SHP77 treated with DMSO at 0.1 percent for 48 hours (cell line): ENCODE data around the gene PPP6R1.
"Not testable (repeated sequence)": the region's sequence is repeated elsewhere in the genome, so short reads cannot be mapped to it uniquely, and the experiment has no call there.

ENCODE experiments used
- DNase-seq: peaks from one replicate; lab custom pipeline; 2025; lab: John Stamatoyannopoulos, UW

The PPP6R1 gene

GRCh38 chr19:55223291-55224037 lies 35.4 kb downstream of the PPP6R1 start:
- DNase-seq = no peak

DNA sequence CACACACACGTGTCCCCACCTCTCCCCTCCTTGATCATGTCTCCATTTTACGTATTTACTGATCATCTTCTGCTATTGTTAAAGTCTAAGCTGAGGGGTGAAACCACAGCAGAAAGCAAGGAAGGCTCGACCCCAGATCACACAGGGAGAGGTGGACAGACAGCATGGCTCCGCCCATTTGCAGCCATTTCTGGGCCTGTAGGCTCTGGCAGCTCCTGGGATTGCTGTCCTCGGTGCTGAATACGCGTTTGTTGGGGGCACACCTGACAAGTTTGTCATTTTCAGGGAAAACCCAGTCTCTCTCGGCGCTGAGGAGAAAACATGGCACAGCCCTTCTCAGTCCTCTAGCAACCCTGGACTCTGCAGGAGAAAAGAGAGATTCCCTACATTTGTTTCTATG lies 38.3 kb downstream of the PPP6R1 start:
- DNase-seq = no peak

- peak; percentile 92 for DNase-seq
Observed at GRCh38 chr19:55216461-55217198, 42.2 kb downstream of the PPP6R1 start.

- no peak for DNase-seq
Observed at GRCh38 chr19:55213547-55213946, 45.3 kb downstream of the PPP6R1 start.

- DNase-seq = peak; percentile 10
Observed at GRCh38 chr19:55212447-55212846, 46.4 kb downstream of the PPP6R1 start.

DNA sequence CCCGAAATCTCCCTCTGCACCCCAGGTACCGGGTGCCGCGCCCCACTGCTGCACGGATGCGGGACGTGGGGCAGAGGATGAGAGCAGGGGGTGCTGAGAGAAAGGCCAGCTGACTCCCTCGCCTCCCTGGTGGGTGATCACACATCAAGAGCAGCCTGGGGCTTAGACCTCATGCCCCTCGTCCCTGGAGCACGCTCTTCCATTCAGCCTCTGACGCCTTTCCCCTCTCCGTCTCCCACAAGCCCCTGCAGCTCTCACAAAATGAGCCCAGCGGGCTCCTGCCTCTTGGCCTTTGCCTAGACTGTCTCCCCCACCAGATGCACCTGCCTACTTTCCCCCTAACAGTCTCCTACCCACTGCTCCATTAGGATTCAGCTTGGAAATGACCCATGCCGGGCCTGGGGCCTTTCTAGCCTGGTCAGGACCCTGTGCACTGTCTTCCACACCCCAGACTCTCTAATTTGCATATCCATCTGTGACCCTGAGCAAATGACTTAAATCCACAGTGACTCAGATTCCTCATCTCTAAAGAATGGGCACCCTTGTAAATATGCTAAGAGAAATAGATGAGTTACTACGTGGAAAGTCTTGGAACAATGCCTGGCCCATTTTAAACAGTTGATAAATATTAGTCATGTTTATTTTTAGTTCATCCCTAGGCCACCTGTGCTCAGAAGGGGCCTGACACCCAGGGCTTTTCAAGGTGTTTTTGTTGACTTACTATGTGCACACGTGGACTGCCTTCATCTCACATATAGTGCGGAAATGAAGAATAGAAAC lies 48.9 kb downstream of the PPP6R1 start:
- DNase-seq = peak; percentile 54

DNA sequence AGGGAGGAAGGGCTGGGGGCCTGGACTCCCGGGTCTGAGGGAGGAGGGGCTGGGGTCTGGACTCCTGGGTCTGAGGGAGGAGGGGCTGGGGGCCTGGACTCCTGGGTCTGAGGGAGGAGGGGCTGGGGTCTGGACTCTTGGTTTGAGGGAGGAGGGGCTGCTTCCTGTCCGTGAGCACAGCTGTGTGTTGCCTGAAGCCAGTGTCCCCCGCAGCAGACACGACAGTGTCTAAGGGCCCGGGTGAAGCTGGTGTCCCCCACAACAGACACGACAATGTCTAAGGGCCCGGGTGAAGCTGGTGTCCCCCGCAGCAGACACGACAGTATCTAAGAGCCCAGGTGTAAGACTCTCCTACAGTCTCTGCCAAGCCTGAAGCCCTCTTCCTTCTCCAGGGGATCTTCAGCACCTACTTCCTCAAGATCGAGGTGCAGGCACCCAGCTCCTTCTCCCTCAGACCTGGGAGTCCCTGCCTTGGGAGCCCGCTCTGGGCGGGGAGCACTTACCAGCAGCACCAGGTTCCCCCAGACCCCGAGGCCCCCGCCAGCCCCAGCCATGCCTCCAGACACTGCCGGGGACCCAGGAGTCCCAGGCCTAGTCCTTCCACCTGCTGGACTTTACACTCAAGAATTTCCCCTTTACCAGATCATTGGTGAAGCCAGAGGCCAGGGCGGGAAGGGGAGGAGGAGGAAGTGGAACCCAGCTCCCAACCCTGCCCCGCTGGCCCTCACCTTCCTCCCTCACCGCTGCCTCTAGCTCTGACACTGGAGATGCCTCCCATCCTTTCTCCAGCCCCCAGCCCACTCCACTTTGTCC lies 49.7 kb downstream of the PPP6R1 start, which contains the start of gene PTPRH:
Gene PTPRH (minus strand): TSS at position 622 of the 813 bp plus-strand sequence. CDS start 68 bp downstream, at position 554.
- DNase-seq = no peak

- peak; percentile 16 for DNase-seq
Observed at GRCh38 chr19:55206664-55207500, 51.9 kb downstream of the PPP6R1 start.

DNA sequence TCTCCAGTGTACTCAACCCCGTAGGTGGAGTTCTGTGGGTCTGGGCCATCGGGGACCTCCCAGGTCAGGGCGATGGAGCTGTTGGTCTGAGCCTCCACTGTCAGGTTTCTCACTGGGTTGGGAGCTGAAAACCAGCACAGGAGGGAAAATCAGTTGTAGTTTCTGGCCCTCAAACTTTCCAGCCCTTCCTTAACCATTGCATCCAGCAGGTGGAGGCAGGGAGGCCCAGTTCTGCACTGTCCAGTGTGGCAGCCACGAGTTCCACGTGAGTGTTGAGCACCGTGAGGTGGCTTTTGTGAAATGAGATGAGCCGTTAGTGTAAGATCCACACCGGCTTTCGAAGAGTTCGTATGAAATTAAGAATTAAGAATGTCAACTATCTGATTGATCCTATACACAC lies 56.6 kb downstream of the PPP6R1 start:
- not testable (repeated sequence) for DNase-seq

GRCh38 chr19:55199620-55200204 lies 59.1 kb downstream of the PPP6R1 start:
- no peak for DNase-seq

DNA sequence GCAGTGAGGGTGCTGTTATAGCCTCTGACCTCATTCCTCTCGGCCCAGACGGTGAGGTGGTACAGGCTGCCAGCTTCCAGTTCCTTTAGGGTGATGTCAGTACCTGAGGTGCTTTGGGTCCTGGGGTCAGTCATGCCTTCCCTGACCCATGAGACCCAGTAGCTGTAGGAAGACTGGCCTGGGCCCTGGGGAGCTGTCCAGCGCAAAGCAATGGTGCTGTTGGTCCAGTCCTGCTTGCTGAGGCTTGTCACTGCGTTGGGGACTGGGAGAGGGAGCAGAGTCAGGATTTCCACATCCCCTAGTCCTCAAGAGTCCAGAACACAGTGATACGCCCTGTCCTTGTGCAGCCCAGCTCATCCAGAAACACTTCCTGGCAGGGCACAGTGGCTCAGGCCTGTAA lies 60.2 kb downstream of the PPP6R1 start:
- no peak for DNase-seq

DNA sequence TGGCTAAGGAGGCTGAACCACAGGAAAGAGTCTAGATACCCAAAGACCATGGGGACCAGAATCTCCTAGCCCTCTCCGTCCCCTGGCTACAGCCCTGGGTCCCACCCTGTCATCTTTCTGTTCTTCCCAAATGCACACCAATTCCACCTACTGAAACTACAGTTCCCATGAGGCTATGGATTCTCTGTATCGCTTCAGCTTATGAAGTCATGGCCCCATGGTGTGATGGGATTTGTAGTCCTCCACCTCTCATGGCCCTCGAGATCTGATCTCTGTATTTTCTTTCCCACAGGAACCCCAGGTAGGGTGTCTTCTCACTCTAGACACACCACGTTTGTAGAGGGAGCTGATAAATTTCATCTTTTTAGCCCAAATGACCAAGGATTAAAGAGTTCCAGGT lies 61.3 kb downstream of the PPP6R1 start:
- no peak for DNase-seq

DNA sequence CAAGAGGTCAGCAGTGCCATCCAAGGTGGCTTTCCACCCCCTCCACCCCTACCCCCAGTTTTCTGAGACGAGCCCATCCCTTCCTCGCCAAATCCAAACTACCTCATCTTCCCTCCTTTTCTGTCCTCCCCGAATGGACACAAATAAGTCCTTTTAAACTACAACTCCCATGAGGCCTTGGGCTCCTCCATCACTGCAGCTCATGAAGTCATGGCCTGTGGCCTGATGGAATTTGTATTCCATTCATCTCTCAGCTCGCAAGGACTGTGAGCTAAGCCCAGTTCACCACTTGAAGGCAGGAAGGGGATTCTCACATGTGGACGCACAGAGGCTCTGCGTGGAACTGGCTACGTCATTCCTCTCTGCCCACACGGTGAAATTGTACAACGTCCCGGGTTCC lies 62.0 kb downstream of the PPP6R1 start:
- DNase-seq = no peak

DNA sequence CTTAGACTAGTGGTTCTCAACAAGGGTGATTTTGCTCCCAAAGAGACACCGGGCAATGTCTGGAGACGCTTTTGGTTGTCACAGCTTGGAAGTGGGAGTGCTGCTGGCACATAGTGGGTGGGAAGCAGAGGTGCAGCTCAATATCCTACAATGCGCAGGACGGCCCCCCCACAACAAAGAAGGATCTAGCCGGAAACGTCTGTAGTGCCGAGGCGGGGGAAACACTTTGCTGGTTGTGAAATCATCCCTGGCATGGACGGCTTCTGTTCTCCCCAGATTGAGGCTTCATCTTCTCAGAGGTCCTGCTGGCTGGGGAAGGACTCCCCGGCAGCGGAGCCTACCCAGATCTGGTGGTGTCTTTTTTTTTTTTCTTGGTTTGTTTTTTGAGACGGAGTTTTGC lies 65.3 kb downstream of the PPP6R1 start:
- no peak for DNase-seq

GRCh38 chr19:55189403-55189835 lies 69.4 kb downstream of the PPP6R1 start:
- peak; percentile 57 for DNase-seq

GRCh38 chr19:55188625-55189024 lies 70.2 kb downstream of the PPP6R1 start:
- no peak for DNase-seq

GRCh38 chr19:55186080-55186479 lies 72.7 kb downstream of the PPP6R1 start:
- no peak for DNase-seq

GRCh38 chr19:55181740-55182139 lies 77.1 kb downstream of the PPP6R1 start:
- DNase-seq = no peak
